Endothelial cell of umbilical vein (primary cell): Measurements from ENCODE around the gene AGPAT2.

Experiments used
- CTCF ChIP-seq, 2 donors: IDR thresholded peaks; 1 replicate in 1 of 2; 2 replicates in 1 of 2; pipeline ENCODE4 v1.5.1; 2011; ENCODE audit warnings: low read length in 2 of 2, mild to moderate bottlenecking in 2 of 2, moderate library complexity in 2 of 2, control low read depth in 1 of 2, inconsistent platforms in 1 of 2, low read depth in 1 of 2; ENCODE audit not compliant: insufficient read depth in 1 of 2; ENCODE audit errors: extremely low read depth in 1 of 2
- EZH2 ChIP-seq: IDR thresholded peaks from 2 replicates; pipeline ENCODE4 v1.6.1; 2012; ENCODE audit warnings: borderline replicate concordance, low read depth, mild to moderate bottlenecking, moderate library complexity, low read length, inconsistent platforms; ENCODE audit not compliant: severe bottlenecking
- GATA2 ChIP-seq: IDR thresholded peaks from 2 replicates; pipeline ENCODE4 v1.7.0; 2011; ENCODE audit warnings: low read depth, mild to moderate bottlenecking, moderate library complexity, mixed read lengths, low read length; ENCODE audit not compliant: insufficient read length, insufficient read depth
- JUN ChIP-seq: IDR thresholded peaks from 2 replicates; pipeline ENCODE4 v1.6.1; 2011; ENCODE audit warnings: borderline replicate concordance, low read depth; ENCODE audit not compliant: insufficient read length, insufficient read depth
- POLR2A ChIP-seq: IDR thresholded peaks from 2 replicates; pipeline ENCODE4 v1.6.1; 2012; ENCODE audit warnings: low read depth, mild to moderate bottlenecking, control low read depth, low read length
- POLR2AphosphoS5 ChIP-seq: IDR thresholded peaks from 2 replicates; pipeline ENCODE4 v1.6.1; 2012; ENCODE audit warnings: low read depth, mild to moderate bottlenecking, control low read depth, low read length, moderate library complexity; ENCODE audit not compliant: insufficient read depth
- TF ChIP-seq, protein P1 (sequence below): IDR thresholded peaks from 2 replicates; pipeline ENCODE4 v1.6.1; 2011; ENCODE audit not compliant: insufficient read depth, insufficient read length

- TF ChIP-seq POLR2A, result no peak
- no peak for TF ChIP-seq CTCF (IDR thresholded peaks at IDR 0.05; ENCODE audit: extremely low read depth in 1 of 2, insufficient read depth in 1 of 2, low read depth in 1 of 2, low read length in 2 of 2)
- no peak for TF ChIP-seq EZH2
- TF ChIP-seq POLR2AphosphoS5, result no peak
- TF ChIP-seq, protein P1, sequence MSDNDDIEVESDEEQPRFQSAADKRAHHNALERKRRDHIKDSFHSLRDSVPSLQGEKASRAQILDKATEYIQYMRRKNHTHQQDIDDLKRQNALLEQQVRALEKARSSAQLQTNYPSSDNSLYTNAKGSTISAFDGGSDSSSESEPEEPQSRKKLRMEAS, result no peak
- TF ChIP-seq JUN, result no peak
- no peak for TF ChIP-seq GATA2
Measured at GRCh38 chr9:136717399-136717798, 30.1 kb upstream of the AGPAT2 start.
